Measurements from ENCODE around the gene DSTN.

Gene DSTN

DNA sequence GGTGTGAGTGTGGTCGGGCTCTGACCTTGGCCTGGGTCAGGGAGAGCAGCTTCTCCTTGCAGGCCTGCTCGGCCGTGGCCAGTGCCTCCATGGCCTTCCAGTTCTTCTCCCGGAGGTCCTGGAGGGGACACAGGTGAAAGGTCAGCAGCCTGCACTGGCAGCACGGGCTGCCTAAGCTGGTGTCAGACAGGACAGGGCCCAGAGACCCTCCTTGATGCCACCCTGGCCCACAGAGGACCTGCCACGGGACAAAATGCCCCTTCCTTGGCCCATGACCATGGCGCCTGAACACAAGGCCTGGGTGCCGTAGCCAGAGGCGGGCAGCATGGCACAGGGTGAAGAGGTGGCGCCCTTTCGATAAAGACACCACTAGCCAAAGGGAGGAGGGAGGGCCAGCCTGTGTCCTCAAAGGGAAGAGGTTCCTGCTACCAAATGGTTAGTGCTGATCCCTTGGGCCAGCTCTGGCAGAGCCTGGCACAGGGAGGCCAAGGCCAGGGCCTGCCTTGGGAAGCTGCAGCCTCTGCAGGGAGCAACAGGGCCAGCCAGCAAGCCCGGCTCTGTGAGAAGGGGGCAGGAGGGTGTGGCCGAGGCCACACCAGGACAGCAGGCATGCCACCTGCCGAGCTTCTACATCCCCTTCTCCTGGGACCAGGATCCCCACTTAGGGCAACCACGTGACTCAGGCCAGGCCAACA is 54.8 kb downstream of the DSTN start:
- no peak for DNase-seq (ENCODE audit: low read depth)

DNA sequence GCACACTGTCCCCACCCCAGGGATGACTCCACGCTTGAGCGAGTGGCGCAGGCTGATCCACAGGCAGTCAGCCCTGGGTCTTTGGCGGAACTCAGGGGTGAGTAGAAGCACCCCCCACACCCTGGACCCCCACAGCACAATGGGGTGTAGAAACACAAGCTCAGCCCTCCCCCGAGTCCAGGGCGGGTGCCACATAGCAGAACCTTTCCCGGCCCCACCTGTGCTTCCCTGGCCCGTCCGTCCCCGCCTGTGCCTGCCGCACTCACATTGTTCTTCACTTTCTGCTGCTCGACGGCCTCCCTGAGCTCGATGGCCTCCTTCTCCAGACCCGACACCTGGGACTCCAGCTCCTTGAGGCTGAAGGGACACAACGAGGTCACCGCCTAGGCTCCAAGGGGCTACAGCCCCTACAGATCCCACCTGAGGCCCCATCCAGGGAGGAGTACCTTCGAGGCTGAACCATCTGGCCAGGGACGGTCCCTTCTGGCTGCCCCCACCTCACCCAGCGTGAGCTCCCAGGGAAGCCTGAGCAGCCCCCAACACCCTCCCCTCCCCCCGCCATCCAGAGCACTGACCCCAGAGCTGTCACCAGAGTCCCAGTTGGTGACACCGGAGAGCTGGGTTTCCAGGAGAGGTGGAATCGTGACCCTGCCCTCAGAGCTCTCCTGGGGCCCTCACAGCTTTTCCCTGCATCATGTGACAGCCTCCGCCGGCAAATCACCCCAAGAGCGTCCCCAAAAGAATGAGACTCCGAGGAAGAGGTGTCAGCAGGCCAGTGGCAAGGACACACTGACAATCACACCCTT is 55.6 kb downstream of the DSTN start:
- no peak for DNase-seq (ENCODE audit: low read depth)

DNA sequence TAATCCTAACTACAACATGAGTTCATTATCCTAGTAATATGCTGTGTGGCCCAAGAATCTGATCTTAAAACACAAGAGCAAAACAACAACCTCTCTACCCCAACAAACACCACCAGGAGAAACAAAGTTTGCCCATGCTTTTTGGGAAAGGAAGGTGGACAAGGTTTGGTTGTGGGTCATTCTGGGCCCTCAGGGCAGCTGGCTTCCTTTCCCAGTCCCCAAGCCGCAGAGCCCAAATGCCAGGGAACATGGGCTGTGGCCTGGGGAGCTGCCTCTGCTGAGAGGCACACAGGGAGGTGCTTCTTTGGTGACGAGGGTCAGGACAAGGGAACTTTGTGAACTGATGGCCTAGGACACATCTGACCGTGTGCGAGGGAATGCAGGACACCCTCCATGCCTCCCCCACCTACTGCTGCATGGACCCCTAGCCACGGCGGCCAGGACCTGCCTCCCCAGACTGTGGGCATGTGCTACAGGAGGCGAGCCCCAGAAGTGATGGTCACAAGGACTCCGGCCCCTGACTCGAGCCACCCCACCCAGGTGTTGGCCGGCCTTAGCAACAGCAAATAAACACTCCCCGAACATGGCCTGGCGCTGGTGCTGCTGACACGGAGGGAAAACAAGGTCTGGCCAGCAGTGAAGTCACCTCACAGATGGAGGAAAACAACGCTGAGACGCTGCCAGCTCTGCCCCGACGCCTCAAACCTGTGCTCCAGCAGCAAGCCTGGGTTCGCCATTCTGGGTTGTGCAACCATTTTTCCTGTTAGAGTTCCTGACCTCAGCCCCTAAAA is 56.5 kb downstream of the DSTN start:
- no peak for DNase-seq (ENCODE audit: low read depth)

DNA sequence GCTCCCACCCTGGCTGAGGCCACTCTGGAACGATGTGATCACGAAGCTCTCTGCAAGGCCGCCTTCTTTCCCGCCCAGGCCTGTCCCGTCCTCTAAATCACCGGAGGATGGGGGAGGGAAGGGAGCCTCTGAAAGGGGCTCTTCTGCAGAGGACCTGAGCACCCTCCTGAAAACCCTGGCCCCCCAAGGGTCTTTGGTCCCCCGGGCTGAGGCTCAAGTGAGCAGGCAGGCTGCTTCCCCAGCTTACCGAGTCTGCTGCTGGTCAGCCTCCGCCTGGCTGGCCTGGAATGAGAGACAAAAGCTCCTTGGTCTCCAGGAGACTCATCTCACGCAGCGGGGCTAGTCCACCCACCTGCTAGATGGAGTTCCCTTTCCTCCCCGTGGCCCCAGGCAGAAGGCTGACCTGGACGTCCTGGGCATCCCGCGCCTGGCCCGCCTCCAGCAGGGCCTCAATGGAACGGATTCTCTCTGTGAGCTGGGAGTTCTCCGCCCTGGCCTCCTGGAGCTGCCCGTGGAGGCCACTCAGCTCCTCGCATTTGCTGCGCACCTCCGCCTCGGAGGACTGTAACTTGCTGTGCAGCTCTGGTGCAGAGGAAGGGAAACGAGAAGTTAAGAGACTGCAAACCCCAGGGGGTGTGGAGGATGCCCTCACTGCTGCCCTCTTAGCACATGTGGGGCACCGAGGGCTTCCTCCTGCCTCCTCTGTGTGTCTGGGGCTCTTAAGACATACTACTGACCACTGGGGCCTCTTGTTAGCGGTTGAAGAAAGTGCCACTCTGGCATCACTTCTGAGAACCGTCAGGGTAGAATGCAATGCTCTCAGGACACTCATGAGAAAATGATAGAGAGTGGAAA is 57.5 kb downstream of the DSTN start:
- no peak for DNase-seq (ENCODE audit: low read depth)

DNA sequence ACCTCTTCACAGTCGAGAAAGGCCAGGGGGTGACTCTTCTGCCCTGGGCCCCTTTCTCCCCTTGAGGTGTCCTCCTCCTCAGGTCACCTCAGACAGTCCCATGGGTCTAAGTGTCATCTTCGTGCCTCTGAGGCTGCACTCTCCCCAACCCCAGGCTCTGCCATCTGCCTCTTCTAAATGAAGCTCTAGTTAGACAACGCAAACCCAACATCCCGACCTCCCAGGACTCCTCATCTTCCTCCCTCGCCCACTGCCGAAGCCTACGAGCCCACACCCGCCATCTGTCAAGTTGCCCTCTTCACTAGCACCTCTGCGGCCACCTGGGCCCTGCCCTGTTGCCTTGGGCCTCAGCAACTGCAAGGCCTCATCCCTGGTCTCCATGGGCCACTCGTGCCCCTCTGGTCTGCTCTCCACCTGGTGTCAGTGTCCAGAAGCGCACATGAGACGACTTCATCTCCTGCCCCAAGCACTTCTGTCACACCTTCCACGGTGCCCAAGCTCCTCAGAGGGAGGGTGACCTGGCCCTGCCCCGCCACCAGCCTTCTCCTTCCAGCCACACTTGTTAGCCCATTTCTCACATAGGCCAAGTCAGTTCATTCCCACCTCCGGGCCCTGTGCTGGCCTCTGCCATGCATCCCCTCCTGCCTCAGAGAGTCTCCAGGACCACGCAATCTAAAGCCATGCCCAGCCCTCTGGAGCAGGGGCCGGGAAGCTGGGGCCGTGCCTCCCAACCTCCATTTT is 58.4 kb downstream of the DSTN start:
- no peak for DNase-seq (ENCODE audit: low read depth)

DNA sequence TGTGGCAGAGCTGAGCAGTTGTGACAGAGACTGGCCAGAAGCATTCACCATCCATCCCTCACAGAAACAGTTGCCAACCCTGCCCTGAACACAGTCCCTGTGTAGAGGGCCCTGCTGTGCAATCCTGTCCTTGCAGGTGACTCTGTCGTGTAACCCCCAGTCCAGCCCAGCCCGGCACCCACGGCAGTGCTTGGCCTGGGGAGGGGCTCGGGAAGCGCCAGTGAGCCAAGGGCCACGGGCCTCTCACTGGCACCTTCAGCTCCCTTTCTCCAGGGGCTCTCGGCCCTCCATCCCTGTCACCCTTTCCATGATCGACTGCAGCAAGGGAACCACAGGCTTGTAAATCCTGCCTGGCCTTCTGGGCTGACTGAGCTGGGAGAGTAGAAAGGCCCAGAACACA is 59.1 kb downstream of the DSTN start:
- DNase-seq (ENCODE audit: low read depth) = no peak

DNA sequence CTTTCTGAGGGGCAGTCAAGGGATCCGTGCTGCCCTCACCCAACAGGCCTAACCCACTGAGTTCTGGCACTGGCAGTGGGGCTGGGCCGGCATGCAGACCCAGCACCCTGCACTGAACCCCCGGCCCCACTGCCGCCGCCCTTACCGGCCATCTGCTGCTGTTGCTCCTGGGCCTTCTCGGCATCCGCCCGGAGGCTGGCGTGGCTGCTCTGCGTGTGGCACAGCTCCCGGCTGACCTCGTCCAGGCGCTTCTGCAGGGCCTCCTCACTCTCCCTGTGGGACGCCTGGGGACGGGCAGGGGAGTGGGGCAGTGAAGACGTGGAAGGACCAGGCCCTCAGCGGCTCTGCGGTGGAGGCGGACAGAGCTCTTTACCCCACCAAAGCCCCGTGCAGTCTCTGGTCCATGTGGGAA is 59.8 kb downstream of the DSTN start:
- DNase-seq (ENCODE audit: low read depth) = no peak

DNA sequence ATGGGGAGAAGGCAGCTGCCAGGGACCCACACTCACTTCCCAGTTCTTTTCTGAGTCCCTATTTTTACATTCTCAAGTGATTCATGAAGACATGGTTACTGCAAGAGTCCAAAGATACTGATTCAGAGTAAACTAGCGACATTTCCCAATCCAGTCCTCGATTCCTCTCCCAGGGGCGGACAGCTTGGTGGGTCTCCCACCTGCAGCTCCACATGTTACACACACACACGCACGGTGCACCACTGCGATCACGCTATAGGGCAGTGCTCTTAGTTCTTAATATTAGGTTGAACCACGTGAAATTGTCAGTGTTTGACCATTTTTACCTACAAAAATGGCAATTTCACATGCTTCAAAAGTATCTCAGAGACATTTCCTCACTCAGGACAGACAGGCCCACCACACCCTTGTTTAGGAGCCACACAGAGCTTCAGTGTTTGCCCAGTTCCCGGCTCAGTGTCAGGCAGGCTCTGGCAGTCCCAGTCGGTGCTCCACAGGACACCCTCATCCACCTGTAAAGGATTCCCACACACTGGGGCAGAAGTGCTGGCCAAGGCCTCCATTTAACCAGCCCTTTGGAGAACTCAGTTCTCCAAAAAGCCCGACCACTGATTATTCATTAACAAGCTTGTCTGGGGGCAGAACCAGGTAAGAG is 60.4 kb downstream of the DSTN start:
- DNase-seq (ENCODE audit: low read depth) = no peak

DNA sequence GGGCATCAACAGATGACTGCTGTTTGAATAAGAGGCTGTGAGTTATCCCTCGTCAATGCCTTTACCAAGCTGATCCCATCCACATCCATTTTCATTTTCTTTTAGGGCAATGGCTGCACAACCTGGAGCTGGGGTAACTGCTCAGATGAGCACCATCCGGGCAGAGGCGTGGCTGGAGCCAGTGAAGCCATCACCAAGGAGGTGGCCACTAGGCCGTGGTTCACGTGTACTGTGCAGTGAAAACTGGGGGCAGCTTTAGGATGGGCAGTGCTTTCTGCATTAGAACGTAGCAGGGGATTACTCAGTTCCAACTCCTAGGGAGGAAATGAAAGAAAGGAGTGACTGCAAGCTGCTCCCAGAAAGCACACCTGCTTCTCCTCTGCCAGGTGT is 60.9 kb downstream of the DSTN start:
- DNase-seq (ENCODE audit: low read depth) = no peak

DNA sequence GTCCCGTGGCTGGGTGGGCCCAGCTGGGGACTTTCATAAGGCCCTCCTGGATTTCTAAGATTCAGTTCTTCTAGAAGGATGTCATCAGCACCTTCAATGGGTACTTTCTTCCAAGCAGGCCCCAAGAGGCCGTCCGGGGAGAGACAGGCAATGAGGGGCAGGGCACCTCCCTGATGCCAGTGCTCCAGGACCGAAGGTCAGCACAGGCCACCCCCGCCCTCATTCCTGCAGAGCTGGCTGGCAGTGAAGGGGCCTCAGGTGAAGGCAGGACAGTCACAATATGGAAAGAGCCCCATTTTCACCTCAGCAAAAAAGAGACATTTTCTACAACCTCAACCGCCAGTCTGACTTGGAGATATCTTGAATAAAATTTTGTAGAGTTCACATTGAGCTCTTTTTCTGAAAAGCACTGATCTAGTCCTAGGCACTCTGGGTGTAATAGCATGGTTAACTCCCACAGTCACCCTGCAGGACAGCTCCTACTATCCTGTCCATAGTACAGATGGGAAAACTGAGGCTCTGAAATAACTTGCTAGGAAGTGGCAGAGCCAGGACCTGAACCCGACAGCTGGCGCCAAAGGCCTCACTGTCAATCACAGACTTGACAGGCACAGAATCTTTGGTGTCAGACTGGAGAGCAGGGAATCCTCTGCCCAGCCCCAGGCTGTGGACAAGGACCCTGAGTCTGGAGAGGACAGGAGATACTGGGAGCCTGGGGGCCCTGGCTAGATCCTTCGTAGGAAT is 61.9 kb downstream of the DSTN start:
- DNase-seq (ENCODE audit: low read depth) = no peak

DNA sequence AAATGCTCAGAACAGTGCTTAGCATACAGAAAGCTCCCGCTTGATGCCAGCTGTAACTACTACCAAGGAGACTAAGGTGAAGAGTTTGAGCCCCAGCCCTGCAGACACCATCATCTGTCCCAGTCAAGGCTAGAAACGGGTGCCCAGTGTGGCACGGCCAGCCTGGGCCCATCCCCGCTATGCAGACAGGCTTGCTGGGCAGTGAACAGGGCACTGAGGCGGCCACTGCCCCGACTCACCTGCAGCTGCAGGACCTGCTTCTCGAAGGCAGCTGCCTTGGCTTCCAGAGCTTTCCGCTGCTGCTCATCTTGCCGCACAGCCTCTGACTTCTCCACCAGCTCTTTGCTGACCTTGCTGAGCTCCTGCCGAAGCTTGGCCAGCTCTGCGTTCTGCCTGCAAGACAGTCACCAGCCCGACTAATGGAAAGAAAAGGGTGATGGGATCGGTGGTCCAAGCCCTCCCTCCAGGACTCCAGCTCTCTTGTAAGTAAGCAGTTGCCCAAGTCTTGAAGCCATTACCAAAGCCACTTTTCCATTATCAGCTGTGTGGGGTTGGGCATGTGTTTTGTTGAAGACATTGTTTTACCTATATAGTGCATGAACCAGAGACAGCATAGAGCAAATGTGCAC is 63.5 kb downstream of the DSTN start:
- DNase-seq (ENCODE audit: low read depth) = no peak

DNA sequence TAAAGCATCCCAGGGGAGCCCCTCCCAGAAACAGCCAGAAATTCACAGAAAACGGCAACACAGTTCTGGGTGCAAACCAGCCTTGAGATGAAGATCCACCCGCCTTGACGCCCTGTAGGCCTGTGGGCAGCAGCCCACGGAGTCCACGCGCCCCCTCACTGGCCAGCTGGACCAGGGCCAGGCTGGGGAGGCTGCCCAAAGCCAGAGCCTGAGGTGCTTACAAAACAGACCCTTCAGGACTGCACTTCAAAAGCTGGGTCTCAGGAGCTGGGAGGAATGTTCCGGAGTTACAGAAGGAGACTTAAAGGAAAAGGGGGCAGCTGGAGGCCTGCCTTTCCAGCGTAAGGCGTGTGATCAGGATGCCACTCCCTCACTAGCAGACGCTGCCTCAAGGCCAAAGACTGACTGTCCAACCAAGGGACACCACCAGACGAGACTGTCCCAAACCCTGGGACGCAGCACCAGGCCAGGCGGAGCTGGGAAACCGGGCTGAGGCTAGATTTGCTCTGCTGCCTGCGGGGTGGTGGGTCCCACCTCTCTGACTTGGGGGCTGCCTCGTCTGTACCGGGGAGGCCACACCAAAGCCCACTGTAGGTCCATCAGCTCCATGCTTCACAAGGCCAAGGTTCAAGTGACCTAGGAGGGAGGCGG is 64.1 kb downstream of the DSTN start:
- DNase-seq (ENCODE audit: low read depth) = no peak

DNA sequence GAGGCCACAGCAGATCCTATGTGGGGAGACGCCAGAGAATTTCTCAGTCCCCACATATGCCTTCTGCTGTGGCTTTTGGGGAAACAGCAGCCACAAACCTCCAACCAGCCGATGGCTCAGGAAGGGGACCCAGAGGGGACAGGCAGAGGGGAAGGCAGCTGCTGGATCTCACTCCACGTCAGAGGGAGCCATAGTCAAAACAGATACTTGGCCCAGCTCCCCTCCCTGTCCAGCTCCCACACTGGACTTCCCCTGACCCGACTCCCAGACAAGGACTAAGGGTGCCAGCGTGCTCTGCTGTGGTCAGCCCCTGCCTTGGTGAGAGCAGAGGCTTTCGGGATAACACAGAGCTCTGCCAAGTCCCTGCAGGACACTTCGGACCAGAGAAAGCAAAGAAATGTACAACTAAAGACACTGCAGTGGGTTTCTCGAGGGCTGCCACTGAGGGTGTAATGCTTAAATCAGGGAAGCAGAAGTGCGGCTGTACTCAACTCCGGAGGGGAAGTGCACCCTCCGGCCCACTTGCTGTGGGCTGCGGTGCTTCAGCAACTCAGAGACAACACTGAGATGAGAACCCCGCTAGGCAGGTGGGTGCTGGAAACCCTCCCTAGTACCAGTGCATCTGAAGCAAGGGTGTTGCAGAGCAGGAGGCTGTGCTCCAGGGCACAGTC is 64.9 kb downstream of the DSTN start:
- no peak for DNase-seq (ENCODE audit: low read depth)

DNA sequence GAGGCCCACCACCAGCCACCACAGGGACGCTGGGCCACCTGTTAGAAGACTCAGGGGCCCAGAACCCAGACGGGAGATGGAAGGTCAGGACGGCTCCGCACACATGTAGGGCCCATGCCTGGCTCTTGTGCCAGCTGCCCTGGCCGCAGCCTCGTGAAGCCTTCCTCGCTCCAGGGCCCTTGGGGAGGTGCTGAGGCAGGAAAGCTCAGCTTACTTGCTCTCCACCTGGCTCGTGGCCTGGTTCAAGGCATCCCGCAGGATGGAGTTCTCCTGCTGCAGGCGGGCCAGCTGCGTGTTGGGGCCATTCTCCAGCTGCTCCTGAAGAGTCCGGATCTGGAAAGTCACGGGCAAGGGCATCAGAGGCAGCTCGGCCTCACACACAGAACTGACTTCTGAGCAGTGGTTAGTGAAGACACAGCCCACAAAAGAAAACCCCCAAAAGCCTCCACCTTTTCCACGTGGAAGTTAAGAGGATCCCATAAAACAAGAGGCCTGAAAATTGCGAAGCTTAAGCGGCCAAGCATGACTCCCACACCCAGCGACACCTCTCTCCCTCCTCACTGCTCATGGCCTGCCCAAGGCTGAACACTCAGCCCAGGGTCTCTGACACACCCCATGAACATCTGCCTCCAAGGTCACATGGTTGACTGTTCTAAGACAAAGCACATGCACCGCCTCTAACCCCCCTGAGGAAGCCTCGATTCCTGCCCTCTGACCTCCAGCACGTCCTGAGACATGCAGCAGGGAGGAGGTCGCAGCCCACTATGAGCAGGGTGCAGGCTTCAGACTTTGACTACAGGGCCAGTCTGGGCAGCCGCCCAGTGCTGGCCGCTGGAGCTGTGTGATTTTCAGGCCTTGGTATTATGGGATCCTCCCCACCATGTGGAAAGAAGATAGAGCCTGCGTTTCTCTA is 65.7 kb downstream of the DSTN start:
- DNase-seq (ENCODE audit: low read depth) = no peak

DNA sequence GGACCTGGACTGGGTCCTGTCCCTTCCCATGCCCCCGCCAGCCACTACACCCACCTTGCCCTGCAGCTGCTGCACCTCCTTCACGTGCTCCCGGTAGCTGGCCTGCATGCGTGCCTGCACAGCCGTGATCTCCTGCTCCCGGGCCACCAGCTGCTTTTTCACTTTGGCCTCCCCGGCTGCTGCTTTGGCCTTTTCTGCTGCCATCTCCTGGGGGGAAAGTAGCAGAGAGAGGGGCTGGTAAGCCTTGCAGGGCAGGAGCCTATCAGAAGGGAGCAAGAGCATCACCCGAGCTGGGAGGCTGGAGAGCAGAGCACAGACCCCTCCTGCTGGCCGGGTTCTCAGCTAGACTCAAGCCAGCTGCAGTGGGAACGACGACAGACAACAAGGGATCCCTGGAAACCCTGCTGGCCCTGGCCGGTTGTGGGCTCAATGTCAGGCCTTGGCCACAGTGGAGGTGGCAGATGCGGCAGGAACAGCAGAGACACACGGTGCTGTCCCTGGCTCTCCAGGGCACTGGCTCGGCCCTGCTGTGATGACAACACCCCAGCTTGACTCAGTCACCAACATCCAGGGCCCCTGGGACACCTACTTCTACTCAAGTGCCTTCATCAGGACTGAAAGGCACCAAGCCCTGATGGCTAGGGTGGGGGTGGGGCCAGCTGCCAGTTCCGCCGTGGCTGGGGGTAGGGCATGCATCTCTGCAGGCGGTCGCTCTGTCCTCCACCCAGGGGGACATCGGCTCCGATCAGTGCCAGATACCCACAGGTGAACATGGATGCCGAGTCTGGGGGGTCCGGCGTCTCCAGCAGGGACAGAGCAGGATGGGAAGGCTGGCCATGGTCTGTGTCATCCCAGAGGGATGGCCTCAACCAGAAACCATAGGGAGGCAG is 66.9 kb downstream of the DSTN start:
- no peak for DNase-seq (ENCODE audit: low read depth)

DNA sequence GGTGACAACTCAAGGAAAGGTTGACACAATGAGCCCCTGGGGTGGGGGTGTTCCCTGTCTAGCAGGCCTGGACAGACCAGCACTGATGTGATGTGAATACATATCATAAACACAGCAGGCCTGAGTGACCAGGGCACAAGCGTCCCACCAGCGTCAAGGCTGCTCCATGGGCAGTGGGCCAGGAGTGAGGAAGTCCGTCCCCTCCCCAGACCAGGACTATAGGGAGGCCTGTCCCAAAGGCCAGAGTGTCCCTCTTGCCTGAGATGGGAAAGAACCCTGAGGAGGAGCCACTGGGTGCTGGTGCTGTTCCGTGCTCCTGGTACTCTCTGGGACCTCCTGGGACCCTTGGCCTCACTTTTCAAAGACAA is 67.5 kb downstream of the DSTN start:
- DNase-seq (ENCODE audit: low read depth) = no peak

Data from stimulated activated CD8-positive, alpha-beta memory T cell treated with anti-CD3 and anti-CD28 coated beads, Interleukin-15, amount 100 ng/mL, for 1 hour (primary cell).